Measurements from ENCODE around the gene ABCA12. TPM values are rescaled to one million over a fixed set of nuclear protein-coding genes. Genes with fewer than 3 reads are reported as not detected.

Gene ABCA12
- total RNA-seq, 2 experiments from 2014 or later, result not detected

DNA sequence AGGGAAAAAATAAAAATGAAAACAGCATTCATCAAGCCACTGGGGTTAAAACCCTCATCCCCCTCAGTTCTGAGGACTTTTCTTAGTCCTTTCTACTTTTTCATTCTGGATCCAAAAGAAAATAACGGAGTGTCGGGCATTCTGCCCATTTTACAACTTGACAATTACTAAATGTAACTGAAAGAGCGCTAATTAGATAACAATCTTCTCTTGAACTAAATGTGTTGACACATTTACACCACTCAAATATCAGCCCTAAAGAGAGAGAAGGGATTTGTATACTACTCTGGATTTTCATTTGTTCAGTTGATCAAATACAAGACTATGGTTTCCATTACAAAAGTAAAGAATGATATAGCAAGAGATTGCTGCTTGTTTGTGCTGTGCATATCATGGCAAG lies 27.5 kb downstream of the ABCA12 start:
- no peaks in the 10 kb centered on the region for H3K36me3 Mint-ChIP-seq (ENCODE audit: low read depth)
- H3K9me3 Mint-ChIP-seq (ENCODE audit: low read depth), result no peaks in the 10 kb centered on the region
- CTCF ChIA-PET, result no interaction called here
- intact Hi-C loops (cut with DNase I, micrococcal nuclease), result no loop called here
- H3K27ac Mint-ChIP-seq, result no peak overlapping the region
- no peak for ATAC-seq
- H3K27me3 Mint-ChIP-seq, result no peaks in the 10 kb centered on the region
- no peak for DNase-seq
- POLR2A ChIA-PET, result no interaction called here
- H3K4me3 Mint-ChIP-seq, result no peak overlapping the region
- H3K4me1 Mint-ChIP-seq, result no peaks in the 10 kb centered on the region

DNA sequence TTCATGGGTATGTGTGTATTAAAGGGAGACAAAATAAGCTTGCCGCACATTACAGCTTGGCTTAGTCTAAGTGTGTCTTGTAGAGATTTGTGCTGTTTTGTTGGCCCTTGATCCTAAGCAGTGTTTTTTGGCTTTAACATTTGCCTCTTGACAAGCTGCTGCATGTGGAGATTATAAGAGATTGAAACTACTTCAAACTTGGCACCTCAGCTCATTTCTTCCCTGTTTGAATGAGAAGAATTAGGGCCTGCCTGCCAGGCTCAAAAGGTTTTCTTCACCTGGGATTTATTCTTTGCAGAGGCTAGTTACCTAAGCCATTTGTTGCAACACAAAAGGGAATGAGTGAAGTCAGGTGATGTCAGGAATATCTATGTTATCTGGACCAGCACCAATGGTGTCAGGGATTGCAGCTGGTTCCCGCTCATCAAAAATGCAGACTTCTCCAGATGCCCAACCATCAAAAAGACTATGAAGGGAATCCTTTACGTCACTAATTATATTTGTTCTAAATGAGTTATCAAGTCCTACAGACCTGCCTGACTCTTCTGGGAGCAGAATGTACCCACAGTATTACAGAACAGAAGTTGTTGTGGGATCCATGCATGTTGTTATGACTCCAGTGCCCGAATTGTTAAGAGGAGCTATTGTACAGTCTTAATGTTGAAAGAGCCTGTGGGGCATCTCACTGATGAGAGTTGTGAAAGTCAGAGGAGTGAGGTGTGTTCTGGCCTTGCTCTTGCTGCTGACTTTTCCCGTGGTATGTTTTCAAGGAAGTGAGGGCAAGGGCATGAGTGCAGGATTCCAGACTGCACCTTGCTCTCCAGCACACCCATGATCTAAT lies 31.0 kb downstream of the ABCA12 start:
- intact Hi-C loops (cut with DNase I, micrococcal nuclease), result no loop called here
- Mint-ChIP-seq H3K4me1 (no peaks in the 10 kb centered on the region), H3K4me3 (no peak overlapping the region), H3K36me3 (ENCODE audit: low read depth) (no peaks in the 10 kb centered on the region), H3K27me3 (peaks cover 2% of the 10 kb centered on the region), H3K9me3 (ENCODE audit: low read depth) (peaks cover 2% of the 10 kb centered on the region), H3K27ac (no peak overlapping the region)
- ChIA-PET CTCF (no interaction called here), POLR2A (no interaction called here)
- ATAC-seq, result no peak
- DNase-seq, result no peak

DNA sequence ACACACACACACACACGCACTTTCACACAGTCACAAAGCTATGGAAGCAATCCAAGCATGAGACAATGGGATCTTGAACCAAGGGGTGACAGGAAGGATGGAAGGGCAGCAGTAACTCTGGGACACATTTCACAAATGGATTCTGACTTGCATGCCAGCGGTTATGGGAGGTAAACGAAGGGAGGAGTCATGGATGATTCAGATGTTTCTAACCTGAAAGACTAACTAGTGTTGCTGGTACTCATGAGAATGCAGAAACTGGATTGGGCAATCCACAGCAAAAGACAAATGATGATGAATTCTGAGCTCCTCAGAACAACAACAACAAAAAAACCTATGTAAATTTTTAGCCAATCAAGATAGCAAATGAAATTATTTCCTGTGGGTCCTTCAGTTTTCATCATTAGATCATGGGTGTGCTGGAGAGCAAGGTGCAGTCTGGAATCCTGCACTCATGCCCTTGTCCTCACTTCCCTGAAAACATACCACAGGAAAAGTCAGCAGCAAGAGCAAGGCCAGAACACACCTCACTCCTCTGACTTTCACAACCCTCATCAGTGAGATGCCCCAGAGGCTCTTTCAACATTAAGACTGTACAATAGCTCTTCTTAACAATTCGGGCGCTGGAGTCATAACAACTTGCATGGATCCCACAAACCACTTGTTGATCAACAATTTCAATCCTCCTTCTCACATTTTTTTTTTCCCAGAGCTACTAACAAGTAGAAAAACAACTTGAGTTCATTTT lies 32.6 kb downstream of the ABCA12 start:
- ChIA-PET CTCF (no interaction called here), POLR2A (no interaction called here)
- Mint-ChIP-seq H3K4me3 (no peak overlapping the region), H3K27me3 (peaks cover 2% of the 10 kb centered on the region), H3K36me3 (ENCODE audit: low read depth) (no peaks in the 10 kb centered on the region), H3K27ac (no peak overlapping the region), H3K9me3 (ENCODE audit: low read depth) (peaks cover 2% of the 10 kb centered on the region), H3K4me1 (no peaks in the 10 kb centered on the region)
- ATAC-seq (no peak), DNase-seq (no peak)
- intact Hi-C loops (cut with DNase I, micrococcal nuclease), result no loop called here

DNA sequence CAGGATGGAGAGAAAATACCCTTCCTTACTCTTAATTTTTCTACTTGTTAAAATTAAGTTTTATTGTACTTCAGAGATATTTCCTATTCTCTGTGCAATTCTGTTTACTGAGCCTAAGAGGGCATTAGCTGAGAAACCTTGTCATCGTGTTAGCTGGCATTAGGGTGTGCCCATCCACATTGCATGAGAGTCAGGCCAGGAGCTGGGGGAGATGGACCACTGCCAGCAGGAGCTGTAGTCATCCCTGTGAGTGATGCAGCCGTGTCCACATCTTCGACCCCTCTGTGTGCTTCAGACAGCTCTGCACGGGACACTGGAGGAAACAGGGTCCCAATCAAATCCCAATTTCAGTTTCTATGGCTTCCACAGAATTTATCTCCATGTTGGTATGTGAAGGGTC lies 34.2 kb downstream of the ABCA12 start:
- no peak for DNase-seq
- Mint-ChIP-seq H3K36me3 (ENCODE audit: low read depth) (no peaks in the 10 kb centered on the region), H3K4me1 (no peaks in the 10 kb centered on the region), H3K4me3 (no peak overlapping the region), H3K27ac (no peak overlapping the region), H3K27me3 (peaks cover 2% of the 10 kb centered on the region), H3K9me3 (ENCODE audit: low read depth) (peaks cover 2% of the 10 kb centered on the region)
- ChIA-PET CTCF (no interaction called here), POLR2A (no interaction called here)
- intact Hi-C loops (cut with DNase I, micrococcal nuclease), result no loop called here
- no peak for ATAC-seq

DNA sequence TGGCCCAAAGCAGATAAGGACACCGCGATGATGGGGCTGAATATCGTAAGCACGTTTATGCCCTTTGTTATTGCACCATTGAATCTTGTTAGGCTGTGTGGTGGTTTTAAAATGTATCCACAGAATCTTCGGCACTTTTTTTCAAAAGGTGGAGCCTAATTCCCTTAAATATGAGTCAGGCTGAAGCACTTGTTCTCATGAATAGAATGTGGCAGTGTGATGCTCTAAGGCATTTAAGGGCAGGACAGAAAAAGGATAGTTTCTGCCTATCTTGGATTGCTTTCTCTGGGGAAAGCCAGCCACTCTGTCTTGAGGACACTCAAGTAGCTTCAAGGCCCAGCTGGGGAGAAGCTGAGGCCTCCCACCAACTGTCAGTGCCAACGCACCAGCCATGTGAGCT lies 39.6 kb downstream of the ABCA12 start:
- ChIA-PET POLR2A (no interaction called here), CTCF (no interaction called here)
- no peak overlapping the region for H3K27ac Mint-ChIP-seq
- H3K36me3 Mint-ChIP-seq (ENCODE audit: low read depth), result no peaks in the 10 kb centered on the region
- no peak overlapping the region for H3K4me3 Mint-ChIP-seq
- ATAC-seq, result no peak
- intact Hi-C loops (cut with DNase I, micrococcal nuclease), result no loop called here
- peaks cover 2% of the 10 kb centered on the region for H3K27me3 Mint-ChIP-seq
- H3K9me3 Mint-ChIP-seq (ENCODE audit: low read depth), result peaks cover 2% of the 10 kb centered on the region
- no peak for DNase-seq
- no peaks in the 10 kb centered on the region for H3K4me1 Mint-ChIP-seq

DNA sequence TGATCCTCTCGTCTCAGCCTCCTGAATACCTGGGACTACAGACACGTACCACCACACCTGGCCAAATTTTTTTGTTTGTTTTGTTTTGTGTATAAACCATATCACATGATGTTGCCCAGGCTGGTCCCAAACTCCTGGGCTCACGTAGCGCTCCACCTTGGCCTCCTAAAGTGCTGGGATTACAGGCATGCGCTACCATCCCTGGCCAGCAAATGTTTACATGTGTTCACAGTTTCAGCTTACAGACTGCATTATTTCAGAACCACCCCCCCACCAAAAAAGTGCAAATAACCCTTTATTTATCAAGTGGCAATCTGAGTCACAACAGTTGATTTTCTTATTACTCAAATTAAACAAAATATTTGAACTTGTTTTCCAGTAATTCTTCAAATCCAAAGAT lies 54.3 kb downstream of the ABCA12 start:
- ChIA-PET POLR2A (no interaction called here), CTCF (no interaction called here)
- no peak for ATAC-seq
- intact Hi-C loops (cut with DNase I, micrococcal nuclease), result no loop called here
- no peaks in the 10 kb centered on the region for H3K36me3 Mint-ChIP-seq (ENCODE audit: low read depth)
- no peak overlapping the region for H3K27ac Mint-ChIP-seq
- no peaks in the 10 kb centered on the region for H3K9me3 Mint-ChIP-seq (ENCODE audit: low read depth)
- H3K27me3 Mint-ChIP-seq, result no peaks in the 10 kb centered on the region
- no peaks in the 10 kb centered on the region for H3K4me1 Mint-ChIP-seq
- no peak for DNase-seq
- no peak overlapping the region for H3K4me3 Mint-ChIP-seq

DNA sequence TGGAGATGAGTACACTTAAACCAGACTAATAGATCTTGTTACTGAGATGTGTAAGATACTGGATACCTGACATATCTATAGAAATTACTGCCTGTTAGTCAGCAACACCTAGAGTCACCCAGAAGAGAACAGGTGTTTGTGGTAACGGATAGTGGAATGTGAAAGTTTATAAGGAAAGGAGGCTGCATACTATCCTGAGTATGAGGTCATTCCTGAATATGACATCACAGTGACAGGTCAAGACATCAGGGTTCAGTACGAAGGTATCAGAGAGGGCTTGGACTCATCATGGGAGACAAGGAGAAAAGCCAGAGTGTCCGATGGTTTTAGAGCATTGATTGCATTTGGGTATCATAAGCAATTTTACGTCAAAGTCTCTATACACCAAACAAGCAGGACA lies 55.3 kb downstream of the ABCA12 start:
- DNase-seq (no peak), ATAC-seq (no peak)
- ChIA-PET CTCF (interaction anchor here (0.6 kb wide), 2 partner anchors 11 to 1837 kb away, joined by 3 read pairs; no protein-coding TSS in a partner anchor), POLR2A (interaction anchor here (0.8 kb wide), 1 partner anchor 190 kb away, joined by 3 read pairs; no protein-coding TSS in a partner anchor)
- no peaks in the 10 kb centered on the region for H3K27me3 Mint-ChIP-seq
- no peaks in the 10 kb centered on the region for H3K9me3 Mint-ChIP-seq (ENCODE audit: low read depth)
- no peaks in the 10 kb centered on the region for H3K36me3 Mint-ChIP-seq (ENCODE audit: low read depth)
- no peak overlapping the region for H3K27ac Mint-ChIP-seq
- intact Hi-C loops (cut with DNase I, micrococcal nuclease), result no loop called here
- H3K4me3 Mint-ChIP-seq, result no peak overlapping the region
- no peaks in the 10 kb centered on the region for H3K4me1 Mint-ChIP-seq

DNA sequence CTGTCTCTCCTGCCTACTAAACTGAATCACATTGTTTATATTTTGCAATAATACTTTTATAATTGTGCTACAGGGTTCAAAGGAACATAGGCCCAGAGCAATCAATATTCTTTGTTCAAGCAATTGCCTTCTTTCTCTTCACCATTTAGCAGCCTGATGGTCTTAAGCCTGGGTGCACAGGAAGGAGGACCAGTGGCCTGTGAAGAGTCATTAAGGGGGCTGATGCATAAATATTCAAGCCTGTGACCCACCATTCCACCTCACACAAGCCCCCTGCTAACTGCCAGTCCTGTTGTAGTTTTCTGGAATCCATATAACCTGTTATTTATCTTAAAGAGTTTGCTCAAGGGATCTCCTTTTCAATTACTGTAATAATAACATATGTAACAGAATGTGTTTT lies 56.0 kb downstream of the ABCA12 start:
- H3K36me3 Mint-ChIP-seq (ENCODE audit: low read depth), result no peaks in the 10 kb centered on the region
- H3K27me3 Mint-ChIP-seq, result no peaks in the 10 kb centered on the region
- ATAC-seq, result no peak
- no peak overlapping the region for H3K4me3 Mint-ChIP-seq
- H3K9me3 Mint-ChIP-seq (ENCODE audit: low read depth), result no peaks in the 10 kb centered on the region
- no peak overlapping the region for H3K27ac Mint-ChIP-seq
- ChIA-PET CTCF (interaction anchor here (0.6 kb wide), 1 partner anchor 12 kb away, joined by 3 read pairs; no protein-coding TSS in a partner anchor), POLR2A (interaction anchor here (0.8 kb wide), 1 partner anchor 189 kb away, joined by 3 read pairs; no protein-coding TSS in a partner anchor)
- no peaks in the 10 kb centered on the region for H3K4me1 Mint-ChIP-seq
- intact Hi-C loops (cut with DNase I, micrococcal nuclease), result no loop called here
- no peak for DNase-seq

DNA sequence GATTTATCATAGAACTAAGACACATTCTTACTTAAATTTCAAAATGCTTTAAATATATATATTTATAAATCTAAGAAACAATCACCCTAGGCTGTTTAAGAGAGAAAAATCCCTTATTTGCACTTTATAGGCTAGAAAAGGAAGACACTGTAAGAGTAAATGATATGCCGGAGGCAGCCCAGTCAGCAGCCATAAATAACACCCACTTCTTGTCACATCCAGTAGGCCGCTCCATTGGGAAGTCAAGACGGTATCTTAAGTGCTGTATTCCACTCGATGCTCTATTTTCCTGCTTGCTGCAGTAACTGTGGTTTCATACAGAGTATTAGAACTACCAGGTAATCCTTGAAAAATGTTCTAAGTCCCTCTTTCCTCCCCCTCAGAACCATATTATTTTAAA lies 57.9 kb downstream of the ABCA12 start:
- no peak for DNase-seq
- Mint-ChIP-seq H3K4me1 (no peaks in the 10 kb centered on the region), H3K36me3 (ENCODE audit: low read depth) (no peaks in the 10 kb centered on the region), H3K27ac (no peak overlapping the region), H3K4me3 (no peak overlapping the region), H3K9me3 (ENCODE audit: low read depth) (no peaks in the 10 kb centered on the region), H3K27me3 (peaks cover 3% of the 10 kb centered on the region)
- no peak for ATAC-seq
- ChIA-PET POLR2A (no interaction called here), CTCF (no interaction called here)
- intact Hi-C loops (cut with DNase I, micrococcal nuclease), result no loop called here

DNA sequence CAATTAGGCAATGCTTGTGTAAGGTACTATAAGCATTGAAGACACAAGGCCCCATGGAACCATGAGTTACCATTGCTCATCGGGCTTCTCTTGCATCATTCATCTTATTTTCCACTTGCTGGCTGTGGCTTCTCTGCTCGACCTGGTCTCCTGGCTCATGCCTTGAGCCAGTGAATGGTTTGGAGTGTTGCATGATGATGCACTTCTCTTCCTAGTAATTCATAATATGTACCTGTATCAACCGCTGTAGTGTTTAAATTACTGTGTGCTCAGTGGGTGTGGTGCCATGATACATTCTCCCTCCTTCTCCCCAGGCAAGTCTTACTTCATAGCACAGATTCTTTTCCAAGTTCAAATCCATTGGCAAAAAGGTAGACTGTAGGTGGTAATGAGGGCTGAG lies 66.8 kb downstream of the ABCA12 start:
- no peaks in the 10 kb centered on the region for H3K4me1 Mint-ChIP-seq
- ChIA-PET CTCF (no interaction called here), POLR2A (no interaction called here)
- DNase-seq (no peak), ATAC-seq (no peak)
- H3K4me3 Mint-ChIP-seq, result no peak overlapping the region
- no peaks in the 10 kb centered on the region for H3K9me3 Mint-ChIP-seq (ENCODE audit: low read depth)
- peaks cover 11% of the 10 kb centered on the region for H3K27me3 Mint-ChIP-seq
- no peaks in the 10 kb centered on the region for H3K36me3 Mint-ChIP-seq (ENCODE audit: low read depth)
- no peak overlapping the region for H3K27ac Mint-ChIP-seq
- intact Hi-C loops (cut with DNase I, micrococcal nuclease), result no loop called here

DNA sequence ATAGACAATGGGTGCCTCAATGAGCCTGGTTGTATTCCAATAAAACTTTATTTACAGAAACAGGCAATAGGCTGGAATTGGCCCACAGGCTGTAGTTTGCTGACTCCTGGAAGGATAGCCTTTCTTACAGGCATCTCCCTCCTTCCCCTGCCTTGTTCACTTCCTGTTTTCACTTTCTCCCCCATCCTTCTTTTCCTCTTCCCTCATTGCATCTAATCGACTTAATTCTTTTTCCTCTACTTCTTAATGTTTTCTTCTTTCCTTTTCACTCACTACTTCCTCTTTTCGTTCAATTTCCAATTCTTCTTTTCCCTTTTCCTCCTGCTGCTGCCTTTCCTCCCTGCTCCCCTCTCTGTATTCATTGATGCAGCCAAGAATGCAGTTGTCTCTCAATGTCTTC lies 70.0 kb downstream of the ABCA12 start:
- Mint-ChIP-seq H3K27me3 (peaks cover 10% of the 10 kb centered on the region), H3K4me3 (no peak overlapping the region), H3K27ac (no peak overlapping the region), H3K9me3 (ENCODE audit: low read depth) (no peaks in the 10 kb centered on the region), H3K4me1 (no peaks in the 10 kb centered on the region), H3K36me3 (ENCODE audit: low read depth) (no peaks in the 10 kb centered on the region)
- DNase-seq (no peak), ATAC-seq (no peak)
- POLR2A ChIA-PET, result no interaction called here
- intact Hi-C loops (cut with DNase I, micrococcal nuclease), result no loop called here
- CTCF ChIA-PET, result no interaction called here

DNA sequence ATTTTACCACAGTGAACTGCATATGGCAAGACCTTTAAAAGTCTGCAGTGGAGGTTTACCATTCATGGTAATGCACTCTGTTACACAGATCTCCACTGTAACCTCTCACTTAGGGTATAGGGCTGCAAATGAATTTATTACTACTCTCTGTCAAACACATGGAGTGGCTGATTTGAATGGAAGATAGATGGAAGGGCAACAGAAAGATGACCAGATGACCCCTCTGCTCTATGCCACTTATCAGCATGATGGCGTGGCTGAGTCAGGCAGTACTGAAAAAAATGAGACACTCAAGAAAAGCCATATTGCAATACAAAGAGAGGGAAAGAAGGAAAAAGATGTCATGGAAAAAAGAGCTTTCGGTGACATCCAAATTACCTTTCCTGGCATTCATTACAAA lies 72.3 kb downstream of the ABCA12 start:
- Mint-ChIP-seq H3K4me1 (no peaks in the 10 kb centered on the region), H3K4me3 (no peak overlapping the region), H3K36me3 (ENCODE audit: low read depth) (no peaks in the 10 kb centered on the region), H3K27ac (no peak overlapping the region), H3K27me3 (peaks cover 8% of the 10 kb centered on the region), H3K9me3 (ENCODE audit: low read depth) (no peaks in the 10 kb centered on the region)
- ATAC-seq, result no peak
- POLR2A ChIA-PET, result no interaction called here
- no peak for DNase-seq
- intact Hi-C loops (cut with DNase I, micrococcal nuclease), result no loop called here
- CTCF ChIA-PET, result interaction anchor here (0.9 kb wide), 1 partner anchor 20 kb away, joined by 4 read pairs; no protein-coding TSS in a partner anchor

All from activated CD4-positive, alpha-beta T cell treated with anti-CD3 and anti-CD28 coated beads for 36 hours (primary cell).